SH-SY5Y (cell line): ENCODE measurements around the gene EEFSEC.

ENCODE experiments used
- GATA2 ChIP-seq: IDR thresholded peaks from 2 replicates; pipeline ENCODE4 v1.6.1; 2011; ENCODE audit warnings: mild to moderate bottlenecking, low read depth, low read length
- GATA3 ChIP-seq: IDR thresholded peaks from 2 replicates; pipeline ENCODE4 v1.6.1; 2011; ENCODE audit warnings: low read depth, mild to moderate bottlenecking, low read length, moderate library complexity

DNA sequence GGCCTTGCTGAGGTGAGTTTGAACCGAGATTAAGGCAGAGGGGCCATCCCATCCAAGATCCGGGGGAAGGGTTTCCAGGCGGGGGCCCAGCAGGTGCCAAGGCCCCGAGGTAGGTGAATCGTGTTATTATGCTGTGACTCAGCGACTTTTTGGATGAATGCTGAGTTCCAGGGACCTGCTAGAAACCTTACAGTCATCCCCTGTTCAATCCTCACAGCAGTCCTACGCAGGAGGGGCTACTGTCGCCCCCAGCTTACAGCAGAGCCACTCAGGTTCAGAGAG lies 272.5 kb downstream of the EEFSEC start:
- TF ChIP-seq GATA3: no peak
- TF ChIP-seq GATA2: no peak
